ENCODE data around the gene TPCN1. TPM values are rescaled to one million over a fixed set of nuclear protein-coding genes. Genes with fewer than 3 reads are reported as not detected.

Gene TPCN1
- polyA plus RNA-seq, 3 donors, result 22.8 to 26.3 (median 25.5) TPM

DNA sequence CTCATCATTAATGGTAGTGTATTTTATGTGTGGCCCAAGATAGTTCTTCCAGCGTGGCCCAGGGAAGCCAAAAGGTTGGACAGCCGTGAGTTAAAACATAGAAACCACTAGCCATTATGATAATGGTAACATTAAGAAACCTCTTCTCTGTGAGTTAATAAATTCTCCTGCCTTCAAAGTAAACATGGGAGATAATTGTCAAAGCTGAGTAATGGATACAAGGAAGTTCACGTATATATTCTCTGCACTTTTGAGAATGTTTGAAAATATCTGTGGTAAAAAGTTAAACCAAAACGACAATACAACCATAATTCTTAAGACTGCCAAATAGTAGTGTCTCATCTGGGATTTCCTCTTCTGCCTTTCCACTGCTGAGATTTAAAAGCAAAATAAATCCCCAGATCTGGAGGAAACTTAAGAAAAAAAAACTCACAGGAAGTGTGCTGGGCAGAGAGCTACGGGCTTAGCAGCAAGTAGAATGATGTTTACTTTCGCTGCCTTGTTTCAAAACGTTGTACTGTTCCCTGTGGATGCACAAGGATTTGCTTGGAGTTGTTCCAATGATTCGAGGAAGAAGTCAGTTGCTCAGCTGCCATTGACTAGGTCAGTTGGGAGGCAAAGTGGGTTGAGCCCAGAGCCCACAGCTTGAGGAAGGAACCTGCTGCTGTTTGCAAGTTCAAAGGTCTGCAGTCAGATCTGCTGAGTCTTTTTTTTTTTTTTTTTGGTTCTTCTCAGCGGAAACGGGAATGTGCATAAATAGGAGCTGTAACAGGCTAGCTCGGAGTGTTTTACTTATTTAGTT, 1.7 kb downstream of the TPCN1 start:
- no peak for DNase-seq (ENCODE audit: low read depth in 3 of 3, low spot score in 2 of 3)

DNA sequence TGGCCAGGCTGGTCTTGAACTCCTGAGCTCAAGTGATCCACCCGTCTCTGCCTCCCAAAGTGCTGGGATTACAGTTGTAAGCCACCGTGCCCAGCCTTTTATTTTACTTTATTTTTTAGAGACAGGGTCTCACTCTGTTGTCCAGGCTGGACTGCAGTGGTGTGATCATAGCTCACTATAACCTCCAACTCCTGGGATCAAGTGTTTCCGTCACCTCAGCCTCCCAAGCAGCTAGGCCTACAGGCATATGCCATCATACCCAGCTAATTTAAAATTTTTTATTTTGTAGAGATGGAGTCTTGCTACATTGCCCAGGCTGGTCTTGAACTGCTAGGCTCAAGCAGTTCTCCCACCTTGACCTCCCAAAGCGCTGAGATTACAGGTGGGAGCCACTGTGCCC, 3.7 kb downstream of the TPCN1 start:
- no peak for DNase-seq (ENCODE audit: low read depth in 3 of 3, low spot score in 2 of 3)

DNA sequence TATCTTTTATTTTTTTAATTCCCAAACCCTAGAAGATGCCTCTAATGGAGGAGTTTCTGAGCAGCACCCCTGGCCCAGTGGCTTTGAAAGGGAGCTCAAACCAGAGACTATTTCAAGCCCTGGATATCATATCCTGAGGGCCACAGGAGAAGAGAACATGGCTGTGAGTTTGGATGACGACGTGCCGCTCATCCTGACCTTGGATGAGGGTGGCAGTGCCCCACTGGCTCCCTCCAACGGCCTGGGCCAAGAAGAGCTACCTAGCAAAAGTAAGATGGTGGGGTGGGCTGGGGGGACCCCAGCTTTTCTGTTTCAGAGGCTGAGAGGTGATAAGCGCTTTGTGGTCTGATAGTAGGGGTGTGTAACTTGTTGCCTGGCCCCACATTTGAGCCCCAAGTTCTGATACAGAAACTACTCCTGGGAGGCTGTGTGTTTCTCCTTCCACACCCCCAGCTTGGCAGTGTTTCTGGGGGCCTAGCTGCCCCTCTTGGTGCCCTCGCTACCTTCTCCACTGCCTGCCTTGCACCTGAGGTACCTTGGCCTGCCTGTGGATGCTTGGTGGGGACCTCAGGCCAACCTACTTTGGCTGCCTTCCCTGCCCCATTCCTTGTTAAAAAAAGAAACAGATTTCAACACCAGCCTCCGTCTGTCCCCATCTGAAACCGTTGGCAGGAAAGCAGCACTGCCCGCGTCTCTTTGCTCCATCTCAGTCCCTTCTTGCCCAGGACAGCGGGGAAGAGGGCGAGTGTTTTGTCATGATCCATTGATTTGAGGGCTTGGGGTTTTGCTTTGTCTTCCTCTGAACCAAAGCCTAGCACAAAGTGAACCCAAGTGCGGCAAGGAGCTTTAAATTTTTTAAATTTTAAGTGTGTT, 5.7 kb downstream of the TPCN1 start:
- no peak for DNase-seq (ENCODE audit: low read depth in 3 of 3, low spot score in 2 of 3)

DNA sequence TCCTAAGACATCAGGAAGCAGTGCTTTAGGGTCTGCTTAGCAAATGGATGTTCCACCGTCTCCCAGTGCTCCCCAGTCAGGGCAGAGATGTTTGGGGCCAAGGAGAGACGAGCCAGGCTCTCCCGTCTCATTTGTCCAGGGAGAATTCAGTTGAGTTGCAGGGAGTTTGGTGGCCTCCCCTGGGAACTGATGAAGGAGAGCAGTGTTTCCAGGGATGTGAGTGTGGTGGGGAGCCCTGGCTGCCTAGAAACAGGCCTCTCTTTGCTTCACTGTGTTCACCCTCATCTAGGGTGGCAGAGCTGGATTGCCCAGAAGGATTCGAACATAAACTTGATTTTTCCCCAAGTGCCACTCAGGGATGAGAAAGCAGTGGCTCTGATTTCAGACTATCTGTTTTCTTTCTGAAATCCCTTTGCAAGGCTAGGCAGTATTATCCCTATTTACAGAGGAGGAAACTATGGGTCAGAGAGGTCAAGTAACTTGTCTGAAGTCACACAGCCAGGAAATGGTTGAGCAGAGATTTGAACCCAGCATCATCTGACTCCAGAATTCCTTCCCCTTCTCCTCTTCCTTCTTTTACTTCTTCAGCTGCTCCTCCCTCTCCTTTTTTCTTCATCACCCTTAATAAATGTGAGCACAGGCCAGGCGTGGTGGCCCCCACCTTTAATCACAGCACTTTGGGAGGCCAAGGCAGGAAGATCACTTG, 6.6 kb downstream of the TPCN1 start:
- no peak for DNase-seq (ENCODE audit: low read depth in 3 of 3, low spot score in 2 of 3)

DNA sequence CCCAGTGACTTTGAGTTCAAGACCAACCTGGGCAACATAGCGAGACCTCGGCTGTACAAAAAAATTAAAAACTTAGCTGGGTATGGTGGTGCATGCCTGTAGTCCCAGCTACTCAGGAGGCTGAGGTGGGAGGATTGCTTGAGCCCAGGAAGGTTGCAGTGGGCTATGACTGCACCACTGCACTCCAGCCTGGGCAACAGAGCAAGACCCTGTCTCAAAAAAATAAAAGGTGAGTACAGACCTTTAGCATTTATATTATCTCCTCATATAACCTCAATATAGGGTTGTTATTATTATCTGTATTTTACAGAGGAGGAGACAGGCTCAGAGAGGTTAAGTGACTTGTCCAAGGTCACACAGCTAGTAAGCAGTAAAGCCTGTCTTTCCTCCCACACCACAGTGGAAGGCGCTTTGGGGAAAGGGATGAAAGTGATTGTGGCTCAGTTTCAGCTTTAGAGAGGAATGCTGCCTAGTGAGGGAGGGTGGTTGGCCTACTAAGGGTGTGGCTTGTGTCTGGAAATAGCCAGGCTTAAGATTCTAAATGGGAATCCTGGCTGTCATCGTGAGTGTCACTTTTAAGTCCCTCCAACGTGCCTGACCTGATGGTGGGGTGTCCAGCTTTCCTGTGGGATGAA, 7.2 kb downstream of the TPCN1 start:
- DNase-seq (ENCODE audit: low read depth in 3 of 3, low spot score in 2 of 3), result no peak

DNA sequence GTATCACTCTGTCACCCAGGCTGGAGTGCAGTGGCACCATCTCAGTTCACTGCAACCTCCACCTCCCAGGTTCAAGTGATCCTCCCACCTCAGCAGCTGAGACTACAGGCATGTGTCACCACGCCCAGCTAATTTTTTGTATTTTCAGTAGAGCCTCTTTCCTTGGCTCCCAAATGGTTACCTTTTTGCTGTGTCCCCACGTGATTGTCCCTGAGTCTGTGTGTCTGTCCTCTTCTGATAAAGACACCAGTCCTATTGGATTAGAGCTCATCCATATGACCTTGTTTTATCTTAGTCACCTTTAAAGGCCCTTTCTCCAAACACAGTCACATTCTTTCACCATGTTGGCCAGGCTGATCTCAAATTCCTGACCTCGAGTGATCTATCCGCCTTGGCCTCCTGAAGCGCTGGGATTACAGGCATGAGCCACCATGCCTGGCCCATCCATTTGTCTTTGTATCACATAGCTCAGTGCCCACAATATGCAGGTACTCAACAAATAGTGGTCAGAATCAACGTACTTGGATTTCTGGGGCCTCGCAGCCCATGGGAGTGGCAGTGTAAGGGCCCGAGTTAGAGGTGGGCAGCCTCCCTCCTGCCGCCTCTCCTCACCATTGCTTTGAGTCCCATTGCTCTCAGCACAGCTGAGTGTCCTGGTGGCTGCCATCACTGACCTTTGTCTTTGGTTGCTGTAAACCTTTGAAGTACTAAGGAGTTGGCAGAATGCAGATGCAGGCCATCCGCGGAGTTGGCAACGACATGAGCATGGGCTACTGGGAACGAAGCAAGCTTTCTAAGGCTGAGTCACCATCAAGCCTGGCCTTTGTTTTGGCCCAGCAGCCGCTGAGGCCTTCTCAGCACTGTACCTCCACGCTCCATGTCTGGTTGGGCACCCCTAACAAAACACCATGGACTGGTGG, 9.3 kb downstream of the TPCN1 start:
- no peak for DNase-seq (ENCODE audit: low read depth in 3 of 3, low spot score in 2 of 3)

DNA sequence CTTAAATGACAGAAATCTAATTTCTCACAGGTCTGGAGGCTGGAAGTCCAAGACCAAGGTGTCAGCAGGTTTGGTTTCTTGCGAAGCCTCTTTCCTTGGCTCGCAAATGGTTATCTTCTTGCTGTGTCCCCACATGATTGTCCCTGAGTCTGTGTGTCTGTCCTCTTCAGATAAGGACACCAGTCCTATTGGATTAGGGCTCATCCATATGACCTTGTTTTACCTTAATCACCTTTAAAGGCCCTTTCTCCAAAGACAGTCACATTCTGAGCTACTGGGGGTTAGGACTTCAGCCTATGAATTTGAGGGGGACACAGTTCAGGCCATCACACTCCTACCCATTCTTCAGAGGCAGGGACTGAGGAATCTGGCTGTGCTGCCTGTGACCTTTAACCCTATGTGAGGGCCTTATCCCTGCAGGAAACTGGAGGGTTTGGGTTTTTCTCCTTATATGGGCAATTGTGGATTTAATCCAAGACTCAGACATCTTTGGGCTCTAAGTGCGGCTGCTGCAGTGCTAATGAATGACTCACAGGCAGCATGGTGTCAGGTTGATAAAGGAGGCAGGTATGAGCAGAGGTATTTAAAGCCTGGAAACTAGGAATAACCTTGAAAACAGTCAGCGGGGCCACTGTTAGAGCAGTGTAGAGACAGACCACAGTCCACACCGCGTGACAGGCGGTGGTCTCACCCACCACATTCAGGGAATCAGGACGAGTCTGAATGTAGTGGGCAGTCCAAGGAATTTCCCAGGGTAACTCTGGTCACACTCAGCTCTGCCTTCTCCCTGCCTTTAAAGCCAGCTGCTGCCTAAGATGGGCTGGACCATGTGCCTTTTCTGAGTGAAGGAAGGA, 10.2 kb downstream of the TPCN1 start:
- DNase-seq (ENCODE audit: low read depth in 3 of 3, low spot score in 2 of 3), result no peak

DNA sequence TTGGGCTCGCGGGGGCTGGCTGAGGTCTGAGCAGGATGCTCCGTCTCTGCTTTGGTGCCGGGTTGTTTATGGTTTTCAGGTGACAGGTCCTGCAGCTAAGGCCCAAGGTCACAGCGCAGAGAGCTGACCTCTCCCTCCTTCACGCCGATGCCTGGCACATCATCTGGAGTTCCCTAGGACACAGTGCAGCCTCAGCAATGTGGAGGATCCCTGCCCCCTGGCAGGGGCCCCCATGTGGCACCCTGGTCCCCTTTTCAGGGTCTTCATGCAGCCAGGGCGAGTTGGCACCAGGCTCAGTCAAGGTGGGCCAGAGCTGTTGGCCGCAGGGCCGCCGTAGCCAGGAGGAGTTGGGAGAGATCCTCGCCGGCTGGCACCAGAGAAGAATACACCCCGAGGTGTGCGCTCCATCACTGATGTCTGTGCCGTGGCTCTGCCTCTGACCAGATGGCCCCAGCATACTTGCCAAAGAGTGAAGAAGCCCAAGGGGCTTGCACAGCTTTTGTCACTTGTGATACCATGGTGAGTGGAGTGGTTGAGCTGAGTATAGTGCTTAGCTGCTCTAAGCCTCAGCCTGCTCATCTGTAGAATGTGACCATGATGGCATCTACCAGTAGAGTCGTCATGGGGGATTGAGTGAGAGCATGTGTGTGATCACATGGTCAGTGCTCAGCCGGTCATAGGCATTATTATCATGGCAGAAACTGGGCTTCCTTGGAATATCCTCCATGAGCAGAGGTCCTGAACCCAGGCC, 11.0 kb downstream of the TPCN1 start:
- DNase-seq (ENCODE audit: low read depth in 3 of 3, low spot score in 2 of 3), result no peak

DNA sequence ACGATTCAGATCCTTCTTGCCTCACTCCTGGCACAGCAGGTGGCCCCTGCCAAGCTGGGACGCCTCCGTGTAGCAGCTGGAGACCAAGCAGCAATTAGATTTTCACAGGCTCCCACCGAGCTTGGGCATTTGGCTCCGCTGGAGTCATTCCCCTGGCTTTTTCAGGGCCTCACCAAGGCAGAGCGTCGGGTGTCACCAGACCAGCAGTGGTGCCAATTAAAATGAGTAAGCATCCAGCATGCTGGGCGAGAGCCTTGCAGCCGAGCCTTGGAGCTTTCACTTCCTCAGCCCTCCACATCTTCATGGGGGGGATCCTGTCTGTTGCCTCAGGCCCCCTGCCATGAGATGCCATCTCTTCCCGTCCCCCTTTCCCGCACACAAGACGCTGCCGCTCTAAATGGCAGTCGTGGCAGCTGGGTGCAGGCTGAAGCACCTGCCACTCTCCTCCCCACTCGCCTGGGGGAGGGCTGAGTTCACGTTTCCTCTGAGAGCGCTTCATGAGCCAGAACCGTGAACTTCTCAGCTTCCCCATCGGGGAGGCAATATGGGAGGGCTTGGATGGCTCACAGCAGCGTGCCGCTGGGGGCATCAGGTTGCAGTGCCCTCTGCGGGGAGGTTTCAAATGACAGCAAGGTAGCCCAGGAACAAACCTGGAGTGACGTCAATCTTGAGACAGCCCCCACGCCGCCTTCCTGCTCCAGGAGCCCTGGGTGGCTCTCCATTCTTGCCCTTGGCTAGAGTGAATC, 11.7 kb downstream of the TPCN1 start:
- DNase-seq (ENCODE audit: low read depth in 3 of 3, low spot score in 2 of 3), result peak in 2 of 3 donors; percentile 77 to 80

DNA sequence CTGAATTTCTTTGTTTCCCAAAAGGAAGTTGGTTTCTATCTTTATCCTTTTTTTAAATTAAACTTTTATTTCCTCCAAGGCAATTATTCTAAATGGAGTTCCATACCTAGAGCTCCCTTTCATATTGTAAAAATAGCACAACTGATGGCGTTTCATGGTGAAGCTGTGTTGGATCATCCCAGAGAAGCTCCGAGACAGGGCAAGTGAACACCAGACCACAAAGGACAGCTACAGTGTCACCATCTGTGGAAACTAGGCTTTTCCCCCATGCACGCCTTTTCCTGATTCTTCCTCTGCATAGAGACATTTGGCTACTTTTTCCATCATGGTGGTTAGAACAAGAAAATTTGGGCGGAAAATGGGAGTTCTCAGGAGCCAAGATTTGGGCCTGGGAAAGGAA, 12.7 kb downstream of the TPCN1 start:
- no peak for DNase-seq (ENCODE audit: low read depth in 3 of 3, low spot score in 2 of 3)

DNA sequence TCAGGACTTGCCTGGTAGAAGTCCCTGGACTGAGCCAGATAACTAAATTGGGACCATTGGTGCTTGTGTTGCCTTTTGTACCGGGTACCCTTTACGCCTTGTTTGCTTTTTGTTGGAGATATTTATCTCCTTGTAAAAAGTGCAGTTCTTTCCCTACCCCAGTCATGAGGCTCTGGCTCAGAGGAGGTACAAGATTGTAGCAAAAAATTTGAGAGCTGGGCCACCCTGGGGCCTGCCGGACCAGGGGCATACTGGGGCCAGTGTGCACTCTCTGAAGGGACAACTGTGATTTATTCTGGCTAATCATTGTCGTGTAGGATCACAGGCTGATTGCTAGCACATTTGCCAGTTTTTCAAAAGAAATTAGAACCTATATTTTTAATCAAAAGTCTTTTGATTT, 13.2 kb downstream of the TPCN1 start:
- DNase-seq (ENCODE audit: low read depth in 3 of 3, low spot score in 2 of 3), result no peak

DNA sequence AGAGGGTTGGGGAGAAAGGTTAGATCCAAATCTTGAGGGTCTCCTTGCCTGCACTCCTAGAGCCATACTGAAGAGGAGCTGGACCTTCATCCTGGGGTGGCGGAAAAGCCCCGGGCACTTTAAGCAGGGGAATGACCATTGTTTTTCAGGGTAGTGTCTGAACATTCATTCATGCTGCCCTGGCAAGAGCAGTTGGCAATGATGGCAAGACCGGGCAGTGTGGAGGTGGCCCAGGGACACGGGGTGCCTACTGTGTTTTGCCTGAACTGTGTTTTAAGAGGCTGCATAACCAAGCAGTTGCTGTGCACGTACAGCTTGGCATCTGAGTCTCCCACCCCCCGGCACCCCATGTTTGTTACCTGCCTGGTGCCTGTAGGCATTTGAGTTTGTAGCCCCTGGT, 14.7 kb downstream of the TPCN1 start:
- no peak for DNase-seq (ENCODE audit: low read depth in 3 of 3, low spot score in 2 of 3)

DNA sequence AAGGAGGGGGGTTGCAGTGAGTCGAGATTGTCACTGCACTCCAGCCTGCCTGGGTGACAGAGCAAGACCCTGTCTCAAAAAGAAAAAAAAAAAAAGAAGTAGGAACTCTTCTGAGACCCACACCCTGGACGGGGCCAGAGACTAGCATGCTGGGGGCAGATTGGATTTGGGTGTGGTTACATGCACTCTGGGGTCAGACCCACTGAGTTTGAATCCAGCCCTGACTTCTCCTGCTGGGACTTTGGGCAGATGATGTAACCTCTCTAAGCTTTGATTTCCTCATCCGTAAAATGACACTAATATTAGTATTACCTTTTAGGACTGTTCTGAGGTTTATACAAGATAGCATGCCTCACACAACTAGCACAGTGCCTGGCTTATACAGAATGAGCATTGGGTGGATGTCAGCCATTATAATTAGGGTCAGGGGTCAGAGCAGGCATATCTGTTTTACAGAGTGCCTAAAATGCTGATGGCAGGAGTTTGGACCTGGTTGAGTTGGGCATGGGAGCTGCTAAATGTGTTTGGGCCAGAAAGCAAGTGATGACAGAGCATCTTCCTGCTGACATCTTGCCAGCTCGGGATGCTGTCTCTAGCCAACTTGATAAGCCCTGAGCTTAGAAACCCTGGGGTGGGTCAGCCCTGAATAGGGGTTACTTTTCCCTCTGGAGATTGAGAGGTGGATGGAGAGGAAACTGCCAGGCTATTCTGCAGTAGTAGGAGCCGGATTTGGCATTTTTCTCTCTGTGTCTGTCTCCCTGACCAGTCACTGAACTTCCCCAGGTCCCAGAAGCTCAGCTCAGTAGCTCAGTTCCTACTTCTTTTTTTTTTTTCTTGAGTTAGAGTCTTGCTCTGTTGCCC, 15.5 kb downstream of the TPCN1 start:
- DNase-seq (ENCODE audit: low read depth in 3 of 3, low spot score in 2 of 3), result no peak

DNA sequence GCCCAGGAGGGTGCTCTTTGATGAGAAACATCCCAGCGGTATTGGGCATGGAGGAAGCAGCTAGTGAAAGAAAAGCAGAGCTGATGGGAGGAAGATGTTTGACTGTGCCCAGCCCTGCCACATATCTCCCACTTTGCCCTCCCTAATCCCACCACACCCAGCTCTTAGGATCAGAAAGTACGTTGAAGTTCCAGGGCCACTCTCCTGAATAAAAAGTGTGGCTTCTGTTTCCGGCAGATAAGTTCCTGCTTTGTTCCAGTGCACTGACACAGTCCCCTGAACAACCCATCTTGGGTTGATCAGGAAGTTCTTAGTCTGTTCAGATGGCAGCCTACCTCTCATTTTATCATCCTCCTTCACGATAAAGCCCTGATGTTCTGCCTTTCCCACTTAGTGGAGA, 16.5 kb downstream of the TPCN1 start:
- DNase-seq (ENCODE audit: low read depth in 3 of 3, low spot score in 2 of 3), result no peak

DNA sequence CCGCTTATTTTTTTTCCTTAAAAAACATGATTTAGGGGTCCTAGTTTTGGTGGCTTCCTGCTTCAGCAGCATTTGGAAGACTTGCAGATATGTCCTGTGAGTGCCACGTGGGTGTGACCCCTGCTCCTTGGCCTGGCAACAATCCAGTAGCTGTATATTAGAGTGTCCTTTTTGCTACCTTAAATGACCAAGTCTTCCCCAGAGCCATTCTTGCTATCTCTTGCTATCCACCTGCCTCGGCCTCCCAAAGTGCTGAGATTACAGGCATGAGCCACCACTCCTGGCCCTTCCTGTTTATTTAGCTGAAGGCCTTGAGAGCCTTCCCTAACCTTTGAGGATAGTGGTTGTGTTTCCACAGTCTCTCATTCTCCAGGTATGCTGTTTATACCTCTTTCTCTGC, 17.0 kb downstream of the TPCN1 start:
- no peak for DNase-seq (ENCODE audit: low read depth in 3 of 3, low spot score in 2 of 3)

DNA sequence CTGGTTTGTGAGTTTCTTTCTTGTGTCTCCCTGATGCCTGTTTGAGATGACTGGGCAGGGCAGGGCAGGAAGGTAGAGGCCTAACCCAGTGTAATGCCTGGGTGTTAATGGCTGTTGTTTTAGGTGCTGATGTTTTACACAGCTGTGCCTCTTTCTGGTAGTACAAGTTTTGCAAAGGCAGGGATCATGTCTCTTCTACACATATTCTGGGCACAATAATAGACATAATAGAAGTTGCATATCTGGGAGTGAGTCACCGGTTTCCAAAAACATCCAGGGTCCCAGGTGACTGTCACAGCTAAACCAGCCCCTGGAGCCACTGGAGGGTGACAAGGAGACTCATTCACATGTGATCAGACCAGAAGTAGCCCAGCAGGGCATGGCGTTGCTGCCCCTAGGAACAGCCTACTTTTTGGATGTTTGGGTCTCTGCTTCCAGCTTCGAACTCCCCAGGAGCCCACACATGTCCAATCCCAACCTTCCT, 18.1 kb downstream of the TPCN1 start:
- no peak for DNase-seq (ENCODE audit: low read depth in 3 of 3, low spot score in 2 of 3)
